Anterior cingulate cortex (tissue), 58 donors: ENCODE measurements around the gene SF3B1.
"Not testable (repeated sequence)": the region's sequence is repeated elsewhere in the genome, so short reads cannot be mapped to it uniquely, and the experiment has no call there.

Experiments
- DNase-seq, 58 donors: peaks; one replicate each; lab custom pipeline; 2025; lab: John Stamatoyannopoulos, UW

The SF3B1 gene

DNA sequence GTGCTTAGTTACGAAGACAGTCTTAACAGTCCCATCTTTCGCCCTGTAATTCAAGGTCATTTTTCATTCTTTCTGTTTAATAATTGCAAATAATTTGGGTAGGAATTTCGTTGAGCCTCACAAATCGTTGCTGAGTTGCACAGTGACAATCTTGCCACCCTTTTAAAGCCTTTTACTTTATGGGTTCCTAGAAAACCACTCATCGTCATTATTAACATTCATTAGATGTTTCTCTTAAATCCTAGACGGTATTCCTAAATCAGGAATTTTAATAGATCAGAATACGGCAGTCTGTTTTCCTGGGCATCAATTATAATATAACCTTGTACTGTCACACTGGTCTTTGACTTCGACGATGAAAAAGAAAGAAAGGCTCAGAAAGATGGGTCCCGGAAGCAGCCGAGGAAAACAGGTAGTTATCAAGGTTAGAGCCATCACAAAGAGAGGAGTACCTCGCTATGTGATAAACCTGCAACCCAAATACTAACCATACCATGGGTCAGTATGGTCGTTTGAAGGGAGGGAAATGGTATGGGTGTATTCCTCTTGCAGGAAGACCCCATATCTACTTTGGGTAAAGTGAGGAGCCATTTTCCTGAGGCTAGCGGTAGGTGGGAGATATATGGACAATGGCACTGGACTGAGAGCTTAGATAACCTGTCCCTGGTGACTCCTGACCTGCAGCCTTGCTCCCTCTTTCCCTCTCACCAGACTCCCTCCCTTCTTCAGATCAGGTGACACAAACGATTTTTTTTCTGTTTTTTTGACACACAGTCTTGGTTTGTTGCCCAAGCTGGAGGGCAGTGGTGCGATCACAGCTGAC is 981 bp upstream of the SF3B1 start:
- no peak for DNase-seq

DNA sequence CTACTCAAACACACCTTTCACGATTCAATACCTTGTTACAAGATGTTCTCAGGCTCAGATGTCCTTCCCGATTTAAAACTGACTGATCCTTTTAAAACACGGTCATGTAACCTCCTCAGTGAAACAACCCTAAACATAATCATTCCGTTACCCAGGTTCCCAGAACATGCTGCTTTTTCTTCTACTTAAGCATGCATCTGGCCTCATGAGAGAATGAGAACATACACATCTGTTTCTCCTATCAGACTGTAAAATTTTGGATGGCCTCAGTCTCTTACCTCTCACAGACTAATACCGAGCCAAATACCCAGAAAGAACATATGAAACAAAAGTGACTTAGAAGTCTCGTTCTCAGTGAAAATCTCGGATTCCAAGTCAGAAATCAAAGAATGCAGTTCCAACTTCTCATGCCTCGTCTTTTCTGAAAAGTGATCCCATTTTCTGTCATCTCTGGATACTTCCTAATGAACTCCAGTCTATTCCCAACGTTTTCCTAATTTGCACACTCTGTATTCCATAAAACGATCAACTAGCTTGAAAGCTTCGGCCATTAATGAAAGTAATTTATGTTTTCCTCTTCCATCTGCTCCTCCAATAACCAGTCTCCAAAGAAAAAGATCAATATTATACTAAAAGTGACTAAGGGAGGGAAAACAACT is 919 bp downstream of the SF3B1 start:
- DNase-seq = no peak

DNA sequence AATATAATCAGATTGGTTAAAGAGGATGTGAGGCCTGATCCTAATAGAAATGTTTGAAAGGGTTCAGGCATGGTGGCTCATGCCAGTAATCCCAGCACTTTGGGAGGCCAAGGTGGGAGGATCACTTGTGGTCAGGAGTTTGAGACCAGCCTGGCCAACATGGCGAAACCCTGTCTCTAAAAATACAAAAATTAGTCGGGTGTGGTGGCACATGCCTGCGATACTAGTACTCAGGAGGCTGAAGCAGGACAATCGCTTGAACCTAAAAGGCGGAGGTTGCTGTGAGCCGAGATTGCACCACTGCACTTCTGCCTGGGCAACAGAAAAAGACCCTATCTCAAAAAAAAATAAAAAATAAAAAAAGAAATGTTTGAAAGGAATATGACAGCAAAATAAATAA is 2.3 kb downstream of the SF3B1 start:
- not testable (repeated sequence) for DNase-seq

DNA sequence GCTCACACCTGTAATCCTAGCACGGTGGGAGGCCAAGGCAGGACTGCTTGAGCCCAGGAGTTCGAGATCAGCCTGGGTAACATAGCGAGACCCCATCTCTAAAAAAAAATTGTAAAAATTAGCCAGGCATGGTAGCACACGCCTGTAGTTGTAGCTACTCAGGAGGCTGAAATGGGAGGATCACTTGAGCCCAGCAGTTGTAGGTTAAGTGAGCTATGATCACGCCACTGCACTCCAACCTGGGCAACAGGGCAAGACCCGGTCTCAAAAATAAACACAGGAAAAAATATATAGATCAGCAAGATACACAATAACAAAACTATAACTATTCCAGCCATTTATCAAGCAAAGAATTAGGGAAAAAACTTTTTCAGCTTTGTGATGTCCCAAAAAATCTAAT is 3.0 kb downstream of the SF3B1 start:
- DNase-seq = no peak

DNA sequence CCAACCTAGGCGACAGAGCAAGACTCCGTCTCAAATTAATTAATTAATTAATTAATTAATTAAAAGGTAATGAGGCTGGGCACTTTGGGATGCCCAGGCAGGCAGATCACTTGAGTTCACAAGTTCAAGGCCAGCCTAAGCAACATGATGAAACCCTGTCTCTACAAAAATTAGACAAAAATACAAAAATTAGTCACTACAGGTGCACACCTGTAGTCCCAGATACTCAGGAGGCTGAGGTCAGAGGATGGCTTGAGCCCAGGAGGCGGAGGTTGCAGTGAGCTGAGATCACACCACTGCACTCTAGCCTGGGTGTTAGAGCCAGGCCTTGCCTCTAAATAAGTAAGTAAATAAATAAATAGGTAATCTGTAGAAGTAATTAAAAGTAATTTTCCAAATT is 6.8 kb downstream of the SF3B1 start:
- DNase-seq = no peak

DNA sequence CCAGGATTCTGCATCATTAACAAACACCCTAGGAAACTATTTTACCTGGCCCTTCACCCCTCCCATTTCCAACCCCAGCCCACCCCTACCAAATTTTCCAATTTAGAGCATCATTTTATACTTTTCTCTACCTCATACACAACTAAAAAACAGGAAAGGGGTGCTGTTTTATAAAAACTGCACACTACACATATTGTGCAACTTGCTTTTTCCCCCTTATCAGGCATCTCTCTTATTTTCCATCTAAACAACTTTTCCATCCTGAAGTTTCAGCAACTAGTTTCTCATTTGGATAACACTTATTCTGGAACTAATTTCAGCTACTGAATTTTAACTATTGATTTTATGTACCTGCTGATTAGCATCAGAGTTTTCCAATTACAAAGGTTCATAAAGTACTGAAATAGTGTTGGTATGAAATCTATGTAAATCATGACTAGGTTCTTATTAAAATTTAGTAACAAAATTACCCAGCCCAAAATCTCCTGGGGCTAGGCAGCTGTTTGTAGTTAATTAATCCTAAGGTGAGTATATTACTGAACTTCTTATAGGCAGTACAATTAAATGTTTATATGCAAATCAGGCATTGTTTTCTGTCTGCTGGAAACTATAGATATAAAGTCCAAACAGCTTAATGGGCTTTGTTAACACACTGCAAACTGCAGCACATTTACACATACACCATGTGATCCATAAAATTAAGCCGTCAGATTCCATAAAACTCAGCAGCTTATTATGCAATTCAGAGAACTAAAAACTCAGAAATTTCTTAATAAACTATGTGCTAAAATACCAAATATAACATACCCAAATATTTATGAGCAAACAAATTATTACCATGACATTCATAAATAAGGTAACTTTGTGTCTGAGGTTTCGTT is 7.9 kb downstream of the SF3B1 start:
- no peak for DNase-seq

DNA sequence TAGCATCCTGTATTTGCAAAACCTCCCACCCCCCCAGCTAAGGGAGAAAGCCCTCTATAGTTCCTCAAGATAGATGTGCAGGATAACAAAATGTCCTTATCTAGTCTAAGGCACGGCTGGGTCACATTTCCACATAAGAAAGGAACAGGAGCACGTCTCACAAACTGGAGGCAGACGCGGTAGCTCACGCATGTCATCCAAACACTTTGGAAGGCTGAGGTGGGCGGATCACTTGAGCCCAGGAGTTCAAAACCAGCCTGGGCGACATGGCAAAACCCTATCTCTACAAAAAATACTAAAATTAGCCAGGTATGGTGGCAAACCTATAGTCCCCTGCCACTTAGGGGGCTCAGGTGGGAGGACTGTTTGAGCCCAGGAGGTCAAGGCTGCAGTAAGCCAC is 9.3 kb downstream of the SF3B1 start:
- DNase-seq = no peak

DNA sequence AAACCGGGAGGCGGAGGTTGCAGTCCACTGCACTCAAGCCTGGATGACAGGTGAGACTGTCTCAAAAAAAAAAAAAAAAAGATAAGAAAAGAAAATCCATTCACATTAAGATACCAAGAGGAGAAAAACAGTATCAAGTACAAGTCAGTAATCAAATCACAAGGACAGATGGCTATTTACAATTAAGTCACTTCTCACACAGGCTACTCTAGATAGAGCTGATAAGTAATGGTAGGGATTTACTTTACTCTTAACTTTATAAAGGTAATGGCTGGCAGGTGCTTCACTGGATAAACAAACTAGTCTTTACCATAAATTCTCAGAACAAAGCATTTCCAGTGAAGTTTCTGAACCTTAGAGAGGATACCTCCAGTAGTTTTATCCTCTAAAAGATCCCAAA is 11.5 kb downstream of the SF3B1 start:
- DNase-seq = no peak

DNA sequence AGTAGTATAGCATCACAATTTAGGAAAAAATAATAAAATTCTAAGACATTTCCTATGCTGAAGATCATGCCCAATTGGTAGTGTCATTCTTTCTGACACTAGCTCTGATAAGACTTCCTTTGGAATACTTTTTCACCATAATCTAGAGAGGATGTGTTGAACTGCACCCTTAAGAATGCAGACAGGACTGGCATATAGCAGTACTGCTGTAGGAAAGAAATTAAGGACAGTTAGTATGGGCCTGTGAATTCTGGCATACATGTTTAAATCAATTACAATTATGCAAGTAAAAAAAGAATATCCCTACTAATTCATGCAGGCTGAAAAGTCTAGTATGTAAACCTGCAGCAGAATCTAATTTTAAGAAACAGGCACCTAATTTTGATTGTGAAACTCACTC is 15.4 kb downstream of the SF3B1 start:
- no peak for DNase-seq

DNA sequence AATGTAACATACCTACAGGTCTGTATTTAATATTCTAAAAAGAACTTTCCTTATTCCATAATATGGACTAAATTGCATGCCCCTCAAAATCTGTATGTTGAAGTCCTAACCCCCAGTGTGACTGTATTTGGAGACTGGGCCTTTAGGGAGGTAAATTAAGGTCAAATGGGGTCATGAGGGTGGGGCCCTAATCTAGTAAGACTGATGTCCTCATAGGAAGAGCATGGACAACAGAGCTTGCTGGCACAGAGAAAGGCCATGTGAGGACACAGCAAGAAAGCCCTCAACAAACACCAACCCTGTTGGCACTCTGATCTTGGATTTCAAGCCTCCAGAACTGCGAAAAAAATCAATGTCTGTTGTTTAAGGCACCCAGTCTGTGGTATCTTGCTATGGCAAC is 18.6 kb downstream of the SF3B1 start:
- no peak for DNase-seq

DNA sequence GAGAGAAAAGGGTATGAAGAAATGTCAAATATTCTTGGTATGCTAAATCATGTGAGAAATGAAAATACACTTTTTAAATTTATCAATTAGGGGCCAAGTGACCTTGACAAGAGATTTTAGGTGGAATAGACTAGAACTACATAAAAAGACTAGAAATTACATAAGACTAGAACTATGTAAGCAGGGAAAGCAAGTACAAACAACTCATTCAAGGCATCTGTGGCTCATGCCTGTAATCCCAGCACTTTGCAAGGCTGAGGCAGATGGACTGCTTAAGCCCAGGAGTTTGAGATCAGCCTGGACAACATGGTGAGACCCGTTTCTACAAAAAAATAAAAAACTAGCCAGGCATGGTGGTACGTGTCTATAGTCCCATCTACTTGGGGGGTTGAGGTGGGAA is 20.3 kb downstream of the SF3B1 start:
- DNase-seq = no peak

DNA sequence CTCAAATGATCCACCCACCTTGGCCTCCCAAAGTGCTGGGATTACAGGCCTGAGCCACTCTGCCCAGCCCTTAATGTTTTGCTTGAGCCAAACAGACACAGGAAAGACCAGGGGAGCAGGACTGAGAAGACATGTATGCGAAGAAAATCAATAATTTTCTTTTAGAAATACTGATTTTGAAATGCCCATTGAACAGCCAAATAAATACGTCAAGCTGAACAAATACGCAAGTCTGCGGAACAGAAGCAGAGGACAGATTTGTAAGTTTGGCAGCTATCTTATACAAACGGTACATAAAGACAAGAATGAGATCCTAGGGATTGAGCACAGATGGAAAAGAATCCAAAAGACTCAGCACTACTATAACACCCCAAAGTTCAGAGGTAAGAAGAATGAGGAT is 20.8 kb downstream of the SF3B1 start:
- no peak for DNase-seq

DNA sequence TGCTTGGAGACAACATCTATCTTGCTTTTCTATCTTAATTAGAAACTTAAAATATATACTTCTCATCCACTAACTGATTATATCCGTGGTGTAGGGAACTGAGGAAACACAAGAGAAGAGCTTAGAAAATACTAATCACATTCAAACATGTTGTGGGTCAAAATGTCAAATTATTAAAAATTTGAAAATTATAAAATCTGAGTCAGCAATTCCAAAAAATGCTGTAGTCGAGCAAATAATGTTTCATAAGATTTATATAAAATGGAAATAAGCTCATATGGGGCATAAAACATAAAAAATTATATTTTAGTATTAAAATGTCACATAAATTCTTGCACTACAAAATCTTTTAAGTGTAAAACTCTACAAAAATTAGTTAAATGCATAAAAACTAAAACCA is 29.2 kb downstream of the SF3B1 start:
- no peak for DNase-seq

DNA sequence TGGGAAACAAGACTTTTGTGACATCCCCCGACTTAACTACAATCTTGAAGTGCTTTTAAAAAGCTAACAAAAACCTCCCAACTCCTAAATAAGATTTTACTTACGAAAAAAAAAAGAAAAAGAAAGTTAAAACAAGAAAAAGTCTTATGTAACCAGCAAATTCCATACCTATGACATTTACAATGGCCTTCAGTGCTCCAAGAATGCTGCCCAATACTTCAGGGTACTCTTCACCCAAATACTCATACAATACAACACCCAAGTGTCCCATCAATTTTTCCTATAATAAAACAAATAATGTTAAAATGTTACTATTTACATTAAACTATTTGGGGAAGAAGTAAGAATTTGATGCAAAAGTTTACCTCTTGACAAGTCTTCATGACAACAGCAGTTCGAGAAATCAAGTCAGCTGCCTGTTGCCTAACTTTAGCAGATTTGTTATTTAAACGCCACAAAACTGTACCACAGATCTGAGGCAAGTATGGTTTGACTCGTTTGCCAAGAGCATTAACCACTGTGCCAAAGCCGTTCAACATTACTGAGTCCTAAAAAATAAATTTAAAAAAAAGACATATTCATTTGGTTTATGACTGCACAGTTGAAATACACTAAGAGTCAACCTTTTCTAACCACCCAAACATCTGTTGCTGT is 34.8 kb downstream of the SF3B1 start:
- DNase-seq = no peak

DNA sequence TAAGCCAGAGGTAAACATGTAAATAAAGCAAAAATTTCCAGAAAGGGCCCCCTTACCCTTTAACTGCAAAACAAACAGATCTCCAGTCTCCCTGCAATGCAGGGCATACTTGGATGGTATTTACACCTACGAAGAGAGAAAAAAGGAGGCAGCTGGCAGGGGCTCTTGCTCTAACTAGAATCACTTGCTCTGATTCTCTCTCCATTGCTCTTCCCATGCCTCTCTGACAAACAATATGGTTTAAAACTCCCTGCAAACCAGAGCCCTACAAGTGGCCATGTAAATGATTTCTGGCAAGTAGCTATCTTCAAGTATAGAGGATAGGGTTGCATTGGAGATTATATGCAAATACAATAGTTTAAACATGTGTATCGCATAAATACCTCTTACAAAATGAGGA is 35.9 kb downstream of the SF3B1 start:
- DNase-seq = no peak

DNA sequence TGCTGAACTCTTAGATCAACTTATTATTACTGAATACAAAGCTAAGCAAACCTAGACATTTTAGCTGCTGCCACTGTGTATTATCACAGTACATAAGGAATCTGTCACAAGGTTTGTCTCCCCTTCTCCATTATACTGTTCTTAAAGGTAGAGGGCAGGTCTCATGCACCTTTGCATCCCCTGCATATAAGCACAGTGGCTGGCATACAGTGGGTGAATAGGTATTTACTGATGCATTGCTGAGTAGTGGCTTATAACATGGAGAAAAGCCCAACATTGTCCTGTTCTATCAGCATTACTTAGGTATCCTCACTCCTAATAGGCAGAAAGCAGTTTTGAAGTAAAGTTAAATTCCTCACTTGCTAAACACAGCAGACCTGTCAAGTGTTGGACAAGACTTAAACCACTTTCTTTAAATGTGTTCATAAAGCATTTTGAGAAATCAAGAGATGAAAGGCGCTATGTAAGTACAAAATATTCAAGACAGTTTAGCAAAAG is 43.6 kb downstream of the SF3B1 start:
- no peak for DNase-seq

DNA sequence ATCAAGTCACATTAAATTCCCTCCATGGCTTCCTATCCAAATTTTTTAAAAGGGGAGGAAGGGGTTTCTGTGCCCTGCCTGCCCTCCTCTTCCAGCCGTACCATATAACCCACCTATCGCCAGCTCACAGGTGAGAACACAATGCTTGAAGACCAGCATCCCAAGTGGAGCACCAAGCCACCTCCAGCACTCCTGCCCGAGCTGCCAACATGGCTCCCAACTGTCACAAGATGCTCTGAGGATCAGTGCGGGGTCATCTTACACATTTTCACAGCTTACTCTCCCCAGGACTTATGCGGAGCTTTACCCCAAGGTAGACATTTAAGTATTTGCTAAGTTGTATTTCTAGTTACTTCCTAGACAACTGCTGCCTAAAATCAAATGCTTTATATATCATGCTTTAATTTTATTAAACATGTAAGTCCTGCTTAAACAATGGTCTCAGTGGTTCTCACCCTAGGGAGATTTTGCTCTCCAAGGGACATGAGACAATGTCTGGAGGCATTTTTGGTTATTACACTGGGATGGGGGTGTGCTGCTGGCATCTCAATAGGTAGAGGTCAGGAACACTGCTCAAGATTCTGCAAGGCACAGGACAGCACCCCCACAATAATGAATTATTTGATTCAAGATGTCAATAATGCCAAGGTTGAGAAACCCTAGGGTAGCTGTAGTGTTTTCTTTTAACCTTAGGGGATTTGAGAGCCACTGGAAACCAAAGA is 45.8 kb downstream of the SF3B1 start:
- DNase-seq = no peak

DNA sequence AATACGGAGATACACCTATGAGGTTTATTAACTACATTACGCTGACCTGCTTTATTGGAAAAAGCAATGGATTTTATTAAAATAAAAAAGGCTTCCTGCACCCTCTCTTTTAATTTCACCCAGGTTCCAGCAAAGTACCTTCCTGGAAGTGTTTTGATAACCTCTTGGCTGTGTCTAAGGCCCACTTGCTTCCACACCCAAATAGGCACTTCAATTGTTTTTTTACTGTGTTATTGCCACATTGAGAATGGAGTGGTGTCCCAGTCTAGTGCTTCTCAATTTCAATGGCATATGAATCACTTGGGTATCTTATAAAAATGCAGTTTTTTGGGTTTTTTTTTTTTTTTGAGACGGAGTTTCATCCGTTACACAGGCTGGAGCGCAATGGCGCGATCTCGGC is 47.6 kb downstream of the SF3B1 start:
- no peak for DNase-seq

DNA sequence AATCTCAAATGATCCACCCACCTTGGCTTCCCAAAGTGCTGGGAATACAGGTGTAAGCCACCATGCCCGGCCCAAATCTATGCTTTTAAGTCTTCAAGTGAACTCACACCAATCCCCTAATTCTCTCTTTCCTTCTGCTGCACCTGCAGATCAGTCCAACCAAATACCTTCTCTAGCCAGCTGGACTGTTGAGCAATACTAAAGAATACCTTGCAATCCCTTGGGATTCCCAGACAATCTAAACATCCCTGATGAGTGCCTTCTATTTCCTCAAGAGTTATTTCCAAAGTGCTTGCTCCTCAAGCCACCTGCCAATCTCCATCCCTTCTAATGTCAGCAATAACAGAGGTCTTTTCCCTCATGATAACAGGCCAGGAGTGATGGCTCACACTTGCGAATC is 48.6 kb downstream of the SF3B1 start:
- no peak for DNase-seq

DNA sequence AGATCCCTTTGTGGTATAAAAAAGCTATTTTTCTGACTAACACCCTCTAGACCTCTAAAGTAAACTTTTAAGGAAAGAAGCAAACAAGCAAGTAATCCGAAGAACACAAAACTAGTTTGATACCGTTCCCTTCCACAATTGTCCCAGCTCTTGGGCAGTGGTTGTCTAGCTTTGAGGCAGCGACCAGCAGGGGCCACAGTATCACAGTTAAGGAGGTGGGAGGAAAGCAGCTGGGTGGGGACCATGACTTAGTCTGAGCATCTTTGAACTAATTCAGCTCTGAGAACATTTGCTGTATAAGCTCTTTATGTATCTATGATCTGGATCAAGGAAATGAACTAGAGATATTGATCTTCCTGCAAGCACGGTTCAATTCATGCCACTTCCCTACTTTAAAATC is 51.0 kb downstream of the SF3B1 start:
- no peak for DNase-seq
